Neuronal stem cell (in vitro differentiated cells): ENCODE data around the gene ZBTB20.

Source experiments
- DNase-seq: peaks from one replicate; pipeline ENCODE4 v3.0.0-alpha.2; 2013; ENCODE audit warnings: low spot score
- H2AFZ ChIP-seq: one replicate; pipeline ENCODE4 v1.6.1; 2013; ENCODE audit warnings: mild to moderate bottlenecking, low read length, inconsistent platforms
- H2AK5ac ChIP-seq: 2 replicates; pipeline ENCODE4 v1.6.1; 2013; ENCODE audit warnings: low read depth, mild to moderate bottlenecking, inconsistent platforms, low read length, moderate library complexity, mixed read lengths
- H2BK120ac ChIP-seq: 2 replicates; pipeline ENCODE4 v1.6.1; 2013; ENCODE audit warnings: low read depth, mild to moderate bottlenecking, inconsistent platforms, low read length, moderate library complexity, mixed read lengths
- H2BK12ac ChIP-seq: one replicate; pipeline ENCODE4 v1.6.1; 2013; ENCODE audit warnings: low read length, inconsistent platforms
- H2BK15ac ChIP-seq: 2 replicates; pipeline ENCODE4 v1.6.1; 2013; ENCODE audit warnings: mild to moderate bottlenecking, low read length, inconsistent platforms, mixed read lengths
- H2BK5ac ChIP-seq: one replicate; pipeline ENCODE4 v1.6.1; 2013; ENCODE audit warnings: inconsistent platforms, mild to moderate bottlenecking, low read length, moderate library complexity
- H3K14ac ChIP-seq: one replicate; pipeline ENCODE4 v1.6.1; 2013; ENCODE audit warnings: low read length, inconsistent platforms
- H3K18ac ChIP-seq: 2 replicates; pipeline ENCODE4 v1.6.1; 2013; ENCODE audit warnings: low read length, inconsistent platforms
- H3K23ac ChIP-seq: 2 replicates; pipeline ENCODE4 v1.6.1; 2013; ENCODE audit warnings: low read depth, mild to moderate bottlenecking, mixed read lengths, low read length, inconsistent platforms; ENCODE audit not compliant: poor library complexity
- H3K27ac ChIP-seq: replicated peaks from 3 replicates; pipeline ENCODE4 v1.5.1; 2013; ENCODE audit warnings: low read length, inconsistent platforms
- H3K27me3 ChIP-seq, 3 experiments: 2 replicates each; pipeline ENCODE4 v1.6.1; 2013; ENCODE audit warnings: low read length in 3 of 3, mild to moderate bottlenecking in 2 of 3, inconsistent platforms in 1 of 3, low read depth in 1 of 3, mixed read lengths in 1 of 3, moderate library complexity in 1 of 3; ENCODE audit not compliant: control insufficient read depth in 3 of 3, insufficient read depth in 3 of 3
- H3K36me3 ChIP-seq, 2 donors: replicated peaks in 1 of 2; 2 replicates each; pipeline ENCODE4 v1.6.1; 2013; ENCODE audit warnings: low read length in 2 of 2; ENCODE audit not compliant: control insufficient read depth in 2 of 2, insufficient read depth in 2 of 2
- H3K4ac ChIP-seq: 2 replicates; pipeline ENCODE4 v1.6.1; 2013; ENCODE audit warnings: inconsistent platforms, mild to moderate bottlenecking, low read length, moderate library complexity
- H3K4me1 ChIP-seq, 2 donors: 1 replicate in 1 of 2; 2 replicates in 1 of 2; pipeline ENCODE4 v1.6.1; 2013; ENCODE audit warnings: low read length in 2 of 2, low read depth in 1 of 2; ENCODE audit not compliant: control insufficient read depth in 2 of 2, insufficient read depth in 1 of 2
- H3K4me2 ChIP-seq: one replicate; pipeline ENCODE4 v1.6.1; 2013; ENCODE audit warnings: mild to moderate bottlenecking, low read length, inconsistent platforms; ENCODE audit not compliant: insufficient read depth, poor library complexity, severe bottlenecking
- H3K4me3 ChIP-seq, 2 donors: 2 replicates each; pipeline ENCODE4 v1.5.1; 2013; ENCODE audit warnings: low read length in 2 of 2, mild to moderate bottlenecking in 2 of 2, inconsistent platforms in 1 of 2, moderate library complexity in 1 of 2
- H3K79me1 ChIP-seq: one replicate; pipeline ENCODE4 v1.6.1; 2013; ENCODE audit warnings: low read depth, mild to moderate bottlenecking, inconsistent platforms, low read length, moderate library complexity
- H3K9ac ChIP-seq: one replicate; pipeline ENCODE4 v1.6.1; 2013; ENCODE audit warnings: mild to moderate bottlenecking, low read depth, low read length, inconsistent platforms; ENCODE audit not compliant: poor library complexity
- H3K9me3 ChIP-seq, 2 donors: replicated peaks in 1 of 2; 2 replicates each; pipeline versions ENCODE3 to v1.6.1; 2013; ENCODE audit warnings: low read length in 2 of 2, mild to moderate bottlenecking in 2 of 2, inconsistent platforms in 1 of 2, low read depth in 1 of 2, mixed read lengths in 1 of 2, moderate library complexity in 1 of 2; ENCODE audit not compliant: control insufficient read depth in 2 of 2, insufficient read depth in 1 of 2
- H4K8ac ChIP-seq: one replicate; pipeline ENCODE4 v1.6.1; 2013; ENCODE audit warnings: low read depth, mild to moderate bottlenecking, inconsistent platforms, low read length, moderate library complexity
- H4K91ac ChIP-seq: one replicate; pipeline ENCODE4 v1.6.1; 2013; ENCODE audit warnings: low read length, low read depth, mild to moderate bottlenecking, inconsistent platforms; ENCODE audit not compliant: poor library complexity
- WGBS, 2 donors: extraction: QIAGEN DNeasy Blood & Tissue Kit; methylation state at CpG; one replicate each; pipeline ENCODE4 v1.1.7; 2013; ENCODE audit warnings: missing lambda C conversion rate in 2 of 2, mixed read lengths in 1 of 2; ENCODE audit not compliant: insufficient read length in 2 of 2, insufficient replicate concordance in 1 of 2; ENCODE audit errors: extremely low coverage in 2 of 2; 5-methylcytosine and 5-hydroxymethylcytosine counted together

The ZBTB20 gene

DNA sequence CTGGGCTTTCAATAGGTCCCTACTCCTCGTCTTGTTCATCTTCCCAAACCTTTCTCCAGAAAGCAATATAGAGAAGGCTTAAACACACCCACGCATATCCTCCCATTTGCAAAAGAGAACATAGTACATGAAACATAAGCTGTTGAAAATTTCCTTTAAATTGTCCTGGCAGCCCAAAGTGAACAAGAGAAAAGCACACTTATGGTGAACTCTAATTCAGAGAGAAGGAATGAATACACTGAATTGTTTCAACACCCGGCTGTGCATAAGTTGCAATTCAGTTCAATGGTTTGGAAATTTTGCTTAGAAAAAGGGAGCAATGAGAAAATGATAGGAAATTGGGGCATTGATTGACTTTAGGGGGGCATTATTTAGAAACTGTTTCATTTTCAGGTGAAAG lies 650.6 kb downstream of the ZBTB20 start:
- no peak overlapping the region for H3K14ac ChIP-seq
- H4K91ac ChIP-seq = no peak overlapping the region
- no peak overlapping the region for H3K23ac ChIP-seq
- H2BK5ac ChIP-seq = no peak overlapping the region
- H3K27ac ChIP-seq = no peak overlapping the region
- H3K4ac ChIP-seq = no peak overlapping the region
- DNase-seq = no peak
- H3K18ac ChIP-seq = no peak overlapping the region
- H2BK120ac ChIP-seq = no peak overlapping the region
- H2BK15ac ChIP-seq = no peak overlapping the region
- no peak overlapping the region for H3K9ac ChIP-seq
- no peaks in the 10 kb centered on the region for H3K27me3 ChIP-seq
- no peaks in the 10 kb centered on the region for H3K9me3 ChIP-seq
- whole genome bisulfite sequencing, 2 donors = no CpG with 5 or more reads among the region's 3 CpGs
- no peak overlapping the region for H3K4me2 ChIP-seq
- H3K36me3 ChIP-seq = no peaks in the 10 kb centered on the region
- no peak overlapping the region for H2AK5ac ChIP-seq
- H2AFZ ChIP-seq = no peak overlapping the region
- H3K4me3 ChIP-seq = no peak overlapping the region
- no peak overlapping the region for H4K8ac ChIP-seq
- H3K4me1 ChIP-seq = peaks cover 4 to 34% of the 10 kb centered on the region in 2 donors
- no peaks in the 10 kb centered on the region for H3K79me1 ChIP-seq
- no peak overlapping the region for H2BK12ac ChIP-seq

DNA sequence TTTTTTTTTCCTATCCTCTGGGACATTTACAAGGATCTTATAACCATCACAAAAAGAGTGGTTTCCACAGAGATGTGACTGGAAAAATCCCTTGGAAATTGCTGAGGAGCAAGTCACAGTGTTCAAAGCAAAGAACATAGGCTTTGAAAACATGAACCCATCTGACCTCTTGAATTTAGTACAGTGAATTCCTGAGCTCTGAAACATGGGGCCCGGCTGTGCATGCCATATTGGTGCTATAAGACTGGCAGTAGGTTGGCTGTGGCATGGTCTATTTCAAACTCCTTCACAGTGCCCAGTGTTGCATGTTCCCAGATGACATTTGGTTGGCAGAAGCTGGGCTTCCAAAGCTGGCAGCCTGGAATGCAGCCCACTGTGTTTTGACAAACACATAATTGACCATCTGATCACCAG lies 651.1 kb downstream of the ZBTB20 start:
- H3K4me3 ChIP-seq = no peak overlapping the region
- WGBS, 2 donors = no CpG with 5 or more reads among the region's 1 CpG
- DNase-seq = no peak
- no peak overlapping the region for H3K4me2 ChIP-seq
- no peak overlapping the region for H2BK12ac ChIP-seq
- H2AFZ ChIP-seq = no peak overlapping the region
- H2BK120ac ChIP-seq = no peak overlapping the region
- no peak overlapping the region for H3K23ac ChIP-seq
- H3K4ac ChIP-seq = no peak overlapping the region
- H3K27ac ChIP-seq = no peak overlapping the region
- H3K18ac ChIP-seq = no peak overlapping the region
- no peak overlapping the region for H2AK5ac ChIP-seq
- no peaks in the 10 kb centered on the region for H3K79me1 ChIP-seq
- H2BK15ac ChIP-seq = no peak overlapping the region
- no peaks in the 10 kb centered on the region for H3K9me3 ChIP-seq
- H3K27me3 ChIP-seq = no peaks in the 10 kb centered on the region
- no peaks in the 10 kb centered on the region for H3K36me3 ChIP-seq
- no peak overlapping the region for H4K91ac ChIP-seq
- no peak overlapping the region for H3K9ac ChIP-seq
- no peak overlapping the region for H4K8ac ChIP-seq
- peaks cover 4 to 34% of the 10 kb centered on the region in 2 donors for H3K4me1 ChIP-seq
- H3K14ac ChIP-seq = no peak overlapping the region
- no peak overlapping the region for H2BK5ac ChIP-seq

DNA sequence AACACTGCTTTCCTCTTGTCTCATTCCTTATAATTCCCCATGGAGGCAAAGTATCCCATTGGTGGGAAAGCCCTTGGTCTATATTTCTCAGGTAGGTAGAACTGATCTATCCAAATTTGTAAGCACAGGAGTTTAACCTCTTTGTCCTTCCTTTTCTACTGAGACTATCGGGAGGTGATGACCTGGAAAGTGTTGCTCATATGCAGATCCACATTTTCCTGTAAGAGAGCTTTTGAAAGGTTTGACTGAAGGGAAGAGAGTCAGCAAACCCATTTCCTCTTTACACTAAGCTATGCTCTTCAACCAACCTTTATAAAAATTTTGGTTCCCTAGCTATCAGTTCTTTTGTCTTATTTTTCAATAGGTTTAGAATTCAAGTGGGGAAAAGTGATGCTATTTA lies 652.6 kb downstream of the ZBTB20 start:
- Histone ChIP-seq H2BK15ac (no peak overlapping the region), H3K4me1 (peaks cover 4 to 31% of the 10 kb centered on the region in 2 donors), H3K4me3 (no peak overlapping the region), H3K79me1 (no peaks in the 10 kb centered on the region), H3K18ac (no peak overlapping the region), H4K91ac (no peak overlapping the region), H3K36me3 (no peaks in the 10 kb centered on the region), H2BK120ac (no peak overlapping the region), H3K9me3 (no peaks in the 10 kb centered on the region), H3K14ac (no peak overlapping the region), H2BK12ac (no peak overlapping the region), H2AK5ac (no peak overlapping the region), H3K27me3 (no peaks in the 10 kb centered on the region), H2AFZ (no peak overlapping the region), H4K8ac (no peak overlapping the region), H3K9ac (no peak overlapping the region), H3K23ac (no peak overlapping the region), H3K27ac (no peak overlapping the region), H2BK5ac (no peak overlapping the region), H3K4ac (no peak overlapping the region), H3K4me2 (no peak overlapping the region)
- no peak for DNase-seq
- no CpG with 5 or more reads among the region's 1 CpG for WGBS, 2 donors

DNA sequence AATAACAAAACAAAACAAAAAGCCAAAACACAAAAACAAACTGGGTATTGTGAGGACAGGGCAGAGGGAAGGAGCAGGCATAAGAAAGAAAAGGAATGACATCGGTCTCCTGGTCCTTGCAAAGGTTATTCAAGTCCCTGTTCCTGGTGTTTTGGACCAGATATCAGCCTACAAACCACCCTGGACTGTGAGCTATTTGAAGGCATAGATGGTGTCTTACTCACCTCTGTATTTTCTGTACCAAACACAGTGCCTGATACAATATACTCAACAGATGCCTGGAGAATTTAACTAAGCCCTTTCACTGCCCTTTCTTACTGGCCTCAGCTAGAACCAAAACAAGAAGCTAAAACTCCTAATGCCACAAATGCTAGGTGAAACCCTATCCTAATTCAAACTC lies 656.3 kb downstream of the ZBTB20 start:
- no peak overlapping the region for H3K14ac ChIP-seq
- H3K79me1 ChIP-seq = no peaks in the 10 kb centered on the region
- no peak overlapping the region for H4K91ac ChIP-seq
- H3K23ac ChIP-seq = no peak overlapping the region
- H3K4ac ChIP-seq = no peak overlapping the region
- H3K18ac ChIP-seq = no peak overlapping the region
- H3K27me3 ChIP-seq = no peaks in the 10 kb centered on the region
- H2BK120ac ChIP-seq = no peak overlapping the region
- H2AK5ac ChIP-seq = no peak overlapping the region
- no peak overlapping the region for H2AFZ ChIP-seq
- no peak overlapping the region for H3K4me3 ChIP-seq
- no peaks in the 10 kb centered on the region for H3K36me3 ChIP-seq
- no peak overlapping the region for H2BK5ac ChIP-seq
- H2BK12ac ChIP-seq = no peak overlapping the region
- no CpG with 5 or more reads among the region's 1 CpG for WGBS, 2 donors
- H2BK15ac ChIP-seq = no peak overlapping the region
- H3K4me2 ChIP-seq = no peak overlapping the region
- no peaks in the 10 kb centered on the region for H3K9me3 ChIP-seq
- DNase-seq = no peak
- H4K8ac ChIP-seq = no peak overlapping the region
- no peak overlapping the region for H3K9ac ChIP-seq
- H3K4me1 ChIP-seq = peaks cover 0 to 5% of the 10 kb centered on the region in 2 donors
- H3K27ac ChIP-seq = no peak overlapping the region
